ENCODE results near the gene RAB37.

The RAB37 gene

GRCh38 chr17:74736513-74737298, at the start of gene RAB37:
TSS of gene RAB37 (plus strand) at chr17:74737256. CDS start at chr17:74737273, 17 bp downstream.
- no peak for DNase-seq (ENCODE audit: low read depth, low spot score)

DNA sequence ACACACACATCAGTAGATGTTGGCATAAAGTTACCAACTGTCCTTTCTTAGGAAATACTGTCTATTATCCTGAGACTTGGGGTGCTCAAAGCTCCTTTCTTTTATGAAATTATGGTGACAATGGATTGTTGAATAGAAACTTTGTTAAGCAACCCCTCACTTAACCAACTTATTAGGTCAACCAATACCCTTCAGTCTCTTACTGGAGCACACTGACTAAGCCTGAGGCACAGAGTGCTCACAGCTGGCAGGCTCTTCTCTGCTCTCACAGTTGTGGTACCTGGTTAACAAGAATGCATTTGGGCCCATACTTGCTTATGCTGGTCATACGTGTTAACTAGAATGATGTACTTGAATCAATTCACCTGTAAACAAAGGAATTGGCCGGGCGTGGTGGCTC, 49.2 kb upstream of the RAB37 start:
- DNase-seq (ENCODE audit: low read depth, low spot score) = no peak

DNA sequence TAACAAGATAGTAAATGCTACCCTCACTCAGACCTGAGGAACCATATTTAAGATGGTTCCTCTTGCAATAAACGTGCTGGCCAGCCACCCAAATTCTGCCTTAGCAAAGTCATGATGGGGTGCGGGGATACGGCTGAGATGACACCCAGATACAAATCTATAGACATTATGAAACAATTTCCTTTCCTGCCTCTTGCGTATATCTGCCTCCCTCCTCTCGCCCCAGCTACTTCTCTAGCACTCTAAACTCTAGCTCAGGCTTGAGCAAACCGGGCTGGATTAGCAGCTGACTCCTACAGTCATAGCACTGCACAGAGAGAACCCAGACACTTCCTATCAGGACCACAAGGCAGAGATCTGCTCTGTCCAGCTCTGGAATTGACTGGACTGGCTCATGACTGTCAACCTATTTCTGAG, 46.6 kb upstream of the RAB37 start:
- no peak for DNase-seq (ENCODE audit: low read depth, low spot score)

- no peak for DNase-seq (ENCODE audit: low read depth, low spot score)
Measured at GRCh38 chr17:74691151-74691550, 45.9 kb upstream of the RAB37 start.

DNA sequence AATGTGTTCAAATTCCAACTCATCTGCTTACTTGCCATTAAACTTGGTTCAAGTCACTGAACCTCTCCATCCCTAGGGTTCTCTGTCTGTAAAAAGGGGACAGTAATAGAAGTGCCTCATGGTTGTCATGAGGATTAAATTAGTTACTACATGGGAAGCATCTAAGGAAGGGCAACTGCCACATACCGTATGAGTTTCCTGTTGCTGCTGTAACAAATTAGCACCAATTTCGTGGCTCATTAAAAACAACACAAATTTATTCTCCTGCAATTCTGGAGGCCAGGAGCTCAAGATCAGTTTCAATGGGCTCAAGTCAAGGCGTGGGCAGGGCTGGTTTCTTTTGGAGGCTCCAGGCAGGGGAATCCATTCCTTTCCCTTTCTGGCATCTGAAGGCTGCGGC, 43.0 kb upstream of the RAB37 start:
- no peak for DNase-seq (ENCODE audit: low read depth, low spot score)

DNA sequence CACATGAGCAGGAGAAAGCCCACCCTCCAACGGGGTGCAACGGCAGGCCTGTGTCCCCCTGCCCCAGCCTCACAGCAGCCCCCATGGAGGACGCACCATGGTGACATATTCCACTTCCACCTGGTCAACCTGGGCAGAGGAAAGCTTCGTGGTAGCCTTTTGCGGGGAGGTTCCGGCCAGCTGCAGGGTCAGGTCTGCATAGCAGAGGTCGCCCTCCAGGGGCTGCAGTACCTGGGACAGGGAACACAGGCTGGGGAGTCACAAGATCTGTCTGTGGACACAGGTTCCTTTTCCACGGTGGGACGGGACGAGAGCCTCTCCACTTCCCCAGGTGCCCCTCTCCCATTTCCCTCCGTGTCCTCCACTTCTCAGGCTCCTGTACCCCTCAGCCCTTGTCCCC, 41.4 kb upstream of the RAB37 start:
- no peak for DNase-seq (ENCODE audit: low read depth, low spot score)

DNA sequence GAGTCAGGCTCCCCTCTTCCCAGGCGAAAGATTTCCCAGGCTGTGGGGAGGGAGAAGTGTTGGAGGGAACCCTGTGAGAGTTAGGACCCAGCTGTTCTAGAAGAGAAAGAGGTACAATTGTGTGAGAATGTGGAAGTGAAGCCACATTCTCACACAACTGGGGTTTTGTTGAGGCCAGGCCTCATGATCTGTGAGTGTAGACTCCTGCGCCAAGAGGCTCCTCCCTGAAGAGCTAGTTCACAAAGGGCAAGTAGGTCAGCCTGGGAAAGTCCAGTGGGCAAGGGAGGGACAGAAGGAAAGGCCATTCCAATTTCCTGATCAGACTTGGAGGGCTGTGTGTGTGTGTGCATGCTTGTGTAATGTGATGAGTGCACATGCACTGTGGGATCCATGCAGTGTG, 39.5 kb upstream of the RAB37 start:
- no peak for DNase-seq (ENCODE audit: low read depth, low spot score)

- DNase-seq (ENCODE audit: low read depth, low spot score) = no peak
Measured at GRCh38 chr17:74698069-74698468, 39.0 kb upstream of the RAB37 start.

DNA sequence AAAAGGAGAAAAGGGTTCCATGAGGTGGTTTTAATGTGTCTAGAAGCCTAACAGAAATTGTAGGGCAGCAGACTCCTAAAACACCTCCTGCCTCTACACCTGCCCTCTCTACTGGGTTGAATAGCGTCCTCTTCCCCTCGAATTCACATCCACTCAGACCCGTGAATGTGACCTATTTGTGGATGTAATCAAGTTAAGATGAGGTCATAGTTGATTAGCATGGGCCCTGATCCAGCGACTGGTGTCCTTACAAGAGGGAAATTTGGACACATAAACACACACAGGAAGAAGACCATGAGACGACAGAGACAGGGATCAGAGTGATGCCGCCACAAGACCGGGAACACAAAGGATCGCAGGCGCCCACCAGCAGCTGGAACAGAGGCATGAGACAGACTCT, 37.8 kb upstream of the RAB37 start:
- no peak for DNase-seq (ENCODE audit: low read depth, low spot score)

DNA sequence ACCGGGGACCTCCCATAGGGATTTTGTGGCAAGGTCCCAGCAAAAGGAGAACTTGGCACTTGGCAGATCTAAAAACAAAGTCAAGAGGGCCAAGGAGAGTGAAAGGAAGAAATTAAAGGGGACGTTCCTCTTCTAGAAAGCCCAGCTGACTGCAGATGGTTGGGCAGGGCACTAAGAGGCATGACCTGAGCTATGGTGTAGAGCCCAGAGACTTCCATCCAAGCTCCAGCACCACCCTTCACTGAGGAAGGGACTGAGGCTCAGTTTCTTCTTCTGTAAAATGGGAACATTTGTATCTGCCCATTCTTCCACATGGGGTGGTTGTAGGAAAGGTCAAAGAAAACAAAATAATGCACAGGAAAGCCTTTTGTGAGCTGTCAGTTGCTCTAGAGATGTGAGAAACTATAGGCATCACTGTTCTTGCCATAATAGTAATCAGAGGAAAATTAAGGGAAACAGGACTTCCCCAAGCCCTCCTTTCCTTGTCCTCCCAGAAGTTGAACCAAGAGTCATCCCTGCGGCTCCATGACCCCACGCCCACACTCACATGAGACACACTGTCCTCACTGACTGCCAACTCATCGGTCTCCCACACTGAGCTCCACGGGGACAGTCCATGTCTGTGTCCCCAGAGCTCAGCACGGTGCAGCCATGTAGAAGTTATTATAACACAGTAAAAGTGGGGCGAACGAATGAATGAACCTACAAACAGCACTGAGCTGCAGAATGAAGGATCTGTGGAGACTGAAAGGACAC, 34.8 kb upstream of the RAB37 start:
- no peak for DNase-seq (ENCODE audit: low read depth, low spot score)

GRCh38 chr17:74703311-74703710, 33.7 kb upstream of the RAB37 start:
- no peak for DNase-seq (ENCODE audit: low read depth, low spot score)

DNA sequence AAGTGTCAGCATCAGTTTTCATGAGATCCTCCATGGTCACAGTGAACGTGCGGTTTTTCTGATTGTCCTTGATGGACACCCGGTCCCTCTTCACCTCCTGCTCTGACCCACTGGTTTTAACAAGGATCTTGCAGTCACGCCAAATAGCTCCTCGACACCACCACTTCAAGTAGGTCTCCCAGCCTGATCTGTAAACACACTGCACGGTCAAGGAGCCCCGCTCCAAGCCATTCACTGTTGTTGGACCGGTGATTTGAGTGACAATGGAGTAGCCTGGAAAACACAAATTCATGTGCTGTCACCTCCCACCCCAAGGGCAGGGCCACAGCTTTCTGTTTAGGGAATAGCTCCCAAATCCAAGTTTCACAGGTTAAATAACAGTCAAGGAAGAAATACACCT, 32.5 kb upstream of the RAB37 start:
- DNase-seq (ENCODE audit: low read depth, low spot score) = no peak

DNA sequence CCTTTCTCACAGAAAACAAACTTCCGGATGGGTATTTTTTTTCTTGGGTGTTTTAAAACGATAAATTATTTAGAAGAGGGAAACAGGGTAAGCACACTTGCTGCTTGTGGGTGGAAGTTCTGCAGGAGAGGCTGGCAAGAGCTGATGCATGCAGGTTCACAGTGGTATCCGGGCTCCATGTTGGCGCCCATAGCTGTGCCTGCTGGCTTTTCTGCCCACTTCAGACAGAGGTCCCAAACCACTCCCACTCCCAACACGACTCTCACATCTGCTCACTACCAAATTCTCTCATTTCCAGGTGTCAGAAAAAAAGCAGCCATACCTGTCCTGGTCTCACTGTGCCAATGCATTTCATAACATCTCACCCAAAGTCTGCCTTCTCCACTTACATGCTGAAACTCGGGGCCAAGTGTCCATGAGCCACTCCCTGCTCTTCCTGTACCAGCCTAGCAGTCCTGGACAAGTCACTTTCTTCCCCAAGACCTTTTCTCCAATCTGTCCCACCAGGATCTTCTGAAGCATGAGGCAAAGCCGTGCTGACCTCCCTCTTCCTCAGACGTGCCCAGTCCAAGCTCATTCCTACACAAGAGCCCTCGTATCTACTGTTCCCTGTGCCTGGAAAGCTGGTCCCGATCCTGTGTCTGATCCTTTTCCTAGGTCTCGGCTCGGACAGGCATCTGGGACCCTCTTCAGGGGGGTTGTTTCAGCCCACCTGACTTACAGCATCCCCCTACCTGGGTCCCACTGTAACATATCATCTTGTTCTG, 25.8 kb upstream of the RAB37 start:
- no peak for DNase-seq (ENCODE audit: low read depth, low spot score)

DNA sequence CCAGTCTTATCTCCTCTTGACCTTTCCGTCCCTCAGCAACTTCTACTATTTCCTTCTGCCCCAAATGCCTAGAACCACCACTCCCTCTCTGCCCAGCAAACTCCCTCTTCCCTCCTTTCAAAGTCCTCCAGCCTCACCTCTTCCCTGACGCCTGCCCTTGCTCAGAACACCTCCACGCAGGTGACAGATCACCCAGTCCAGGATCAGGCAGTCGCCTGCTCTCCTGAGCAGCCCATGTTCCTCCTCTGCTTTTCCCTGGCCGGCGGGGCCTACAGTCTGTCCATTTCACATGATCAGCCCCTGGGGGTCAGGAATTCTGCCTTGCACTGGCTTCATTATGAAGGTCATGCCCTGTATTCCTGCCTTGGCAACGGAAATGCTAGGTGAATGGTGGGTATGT, 24.8 kb upstream of the RAB37 start:
- no peak for DNase-seq (ENCODE audit: low read depth, low spot score)

DNA sequence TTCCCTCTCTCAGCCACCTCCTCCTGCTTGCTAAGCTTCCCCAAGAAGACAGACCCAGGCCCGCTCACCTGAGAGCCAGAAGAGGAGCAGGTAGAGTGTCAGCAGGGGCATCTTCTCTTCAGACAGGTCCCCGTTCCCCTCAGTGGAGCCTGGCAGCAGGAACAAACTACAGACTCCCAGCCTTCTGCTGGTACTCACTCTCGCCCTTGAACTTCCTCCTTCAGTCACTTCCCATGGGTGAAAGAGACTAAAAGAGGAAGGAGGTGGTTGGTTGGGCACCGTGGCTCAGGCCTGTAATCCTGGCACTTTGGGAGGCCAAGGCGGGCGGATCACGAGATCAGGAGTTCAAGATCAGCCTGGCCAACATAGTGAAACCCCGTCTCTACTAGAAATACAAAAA, 24.3 kb upstream of the RAB37 start, which contains the start of gene CD300LF:
Gene CD300LF (minus strand): TSS at position 168 of the 400 bp plus-strand sequence. CDS start 57 bp downstream, at position 111.
- no peak for DNase-seq (ENCODE audit: low read depth, low spot score)

- DNase-seq (ENCODE audit: low read depth, low spot score) = no peak
Measured at GRCh38 chr17:74713171-74713755, 23.8 kb upstream of the RAB37 start.

GRCh38 chr17:74715144-74715543, 21.9 kb upstream of the RAB37 start:
- no peak for DNase-seq (ENCODE audit: low read depth, low spot score)

DNA sequence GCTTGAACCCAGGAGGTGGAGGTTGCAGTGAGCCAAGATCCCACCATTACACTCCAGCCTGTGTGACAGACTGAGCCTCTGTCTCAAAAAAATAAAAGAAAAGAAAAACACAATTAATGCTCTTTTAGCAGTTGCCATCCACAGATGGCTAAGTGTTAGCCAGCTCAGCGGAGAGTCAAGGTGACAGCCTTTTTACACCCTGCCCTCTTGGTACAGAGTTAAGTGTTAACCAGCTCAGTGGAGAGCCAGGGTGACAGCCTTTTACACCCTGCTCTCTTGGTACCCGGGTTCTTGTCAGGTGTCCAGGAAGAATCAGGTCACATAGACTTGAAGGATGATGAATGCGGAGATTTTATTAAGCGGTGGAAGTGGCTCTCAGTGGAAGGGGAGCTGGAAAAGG, 16.6 kb upstream of the RAB37 start:
- DNase-seq (ENCODE audit: low read depth, low spot score) = no peak

- DNase-seq (ENCODE audit: low read depth, low spot score) = no peak
Measured at GRCh38 chr17:74722782-74723181, 14.3 kb upstream of the RAB37 start.

DNA sequence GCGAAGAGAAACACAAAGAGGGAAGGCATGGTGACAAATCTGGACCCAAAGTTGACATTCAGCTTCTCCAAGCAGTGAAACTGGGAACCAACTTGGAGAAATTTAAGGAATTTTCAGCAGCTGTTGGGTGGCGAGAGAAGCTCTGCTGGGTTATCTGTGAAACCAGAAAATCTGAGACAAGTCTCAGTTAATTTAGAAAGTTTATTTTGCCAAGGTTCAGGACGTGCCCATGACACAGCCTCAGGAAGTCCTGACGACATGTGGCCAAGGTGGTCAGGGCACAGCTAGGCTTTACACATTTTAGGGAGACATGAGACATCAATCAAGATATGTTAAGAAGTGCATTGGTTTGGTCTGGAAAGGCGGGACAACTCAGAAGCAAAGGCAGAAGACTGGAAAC, 13.2 kb upstream of the RAB37 start:
- DNase-seq (ENCODE audit: low read depth, low spot score) = no peak

GRCh38 chr17:74725111-74725510, 11.9 kb upstream of the RAB37 start:
- no peak for DNase-seq (ENCODE audit: low read depth, low spot score)

All from activated naive CD8-positive, alpha-beta T cell treated with anti-CD3 and anti-CD28 coated beads, Interleukin-2, amount 50 U/mL, for 16 hours (primary cell).